OCI-LY7 (cell line): ENCODE measurements around the gene SPAG16. TPM values are rescaled to one million over a fixed set of nuclear protein-coding genes. Genes with fewer than 3 reads are reported as not detected.

Source experiments
- BruUV-seq: library from RNA; stranded (reverse); fragments of 400-500 nt; replicated peaks from 2 replicates; lab custom pipeline; 2021; lab: Mats Ljungman, UMichigan
- CTCF ChIA-PET: fragments of 300-600 bp; sonication (Branson Sonifier 250); formaldehyde crosslinking; loops from one replicate; lab custom pipeline; 2022; ENCODE audit warnings: antibody characterized with exemption; ENCODE audit not compliant: unreplicated experiment; lab: Charles Lee
- POLR2A ChIA-PET: fragments of 300-600 bp; sonication (Branson Sonifier 250); formaldehyde crosslinking; loops from one replicate; lab custom pipeline; 2022; ENCODE audit warnings: antibody characterized with exemption; lab: Charles Lee
- DNase-seq: peaks from one replicate; pipeline ENCODE4 v3.0.0-alpha.2; 2015; ENCODE audit warnings: low spot score
- H2AFZ ChIP-seq: fragments of 200-600 bp; sonication (generic), shearing (Covaris generic); 2 replicates; pipeline ENCODE4 v1.6.1; 2014; ENCODE audit warnings: mild to moderate bottlenecking, antibody characterized with exemption, low read length, moderate library complexity
- H3K27ac ChIP-seq: fragments of 200-600 bp; sonication (generic); 2 replicates; pipeline ENCODE4 v1.5.1; 2014; ENCODE audit warnings: mixed run types, low read depth, mild to moderate bottlenecking, moderate library complexity, low read length, inconsistent platforms; ENCODE audit not compliant: poor library complexity, severe bottlenecking
- H3K36me3 ChIP-seq: fragments of 200-600 bp; sonication (generic); 2 replicates; pipeline ENCODE4 v1.6.1; 2014; ENCODE audit warnings: mild to moderate bottlenecking, antibody characterized with exemption, low read length, moderate library complexity, mixed read lengths; ENCODE audit not compliant: insufficient read depth
- H3K4me1 ChIP-seq: fragments of 200-600 bp; sonication (generic); 2 replicates; pipeline ENCODE4 v1.5.1; 2014; ENCODE audit warnings: mild to moderate bottlenecking, low read length; ENCODE audit not compliant: insufficient read depth, poor library complexity, severe bottlenecking
- H3K4me2 ChIP-seq: fragments of 200-600 bp; sonication (generic); 2 replicates; pipeline ENCODE4 v1.6.1; 2014; ENCODE audit warnings: mild to moderate bottlenecking, low read length
- H3K4me3 ChIP-seq: fragments of 200-600 bp; sonication (generic); 2 replicates; pipeline ENCODE4 v1.5.1; 2014; ENCODE audit warnings: mild to moderate bottlenecking, low read depth, low read length; ENCODE audit not compliant: poor library complexity, severe bottlenecking
- H3K79me2 ChIP-seq: fragments of 200-600 bp; sonication (generic); 2 replicates; pipeline ENCODE4 v1.6.1; 2016; ENCODE audit warnings: low read depth, mild to moderate bottlenecking, low read length, moderate library complexity, mixed read lengths; ENCODE audit not compliant: insufficient read depth
- H3K9me2 ChIP-seq: fragments of 200-600 bp; sonication (generic); 2 replicates; pipeline ENCODE4 v1.6.1; 2016; ENCODE audit warnings: mild to moderate bottlenecking, low read length, mixed read lengths; ENCODE audit not compliant: insufficient read depth
- H3K9me3 ChIP-seq: fragments of 200-600 bp; sonication (generic); 2 replicates; pipeline ENCODE4 v1.6.1; 2014; ENCODE audit warnings: mild to moderate bottlenecking, mixed run types, low read length, mixed read lengths
- H4K20me1 ChIP-seq: fragments of 200-600 bp; sonication (generic); 2 replicates; pipeline ENCODE4 v1.6.1; 2014; ENCODE audit warnings: mild to moderate bottlenecking, antibody characterized with exemption, low read length, moderate library complexity, mixed read lengths; ENCODE audit not compliant: insufficient read depth
- CTCF ChIP-seq: fragments of 200-600 bp; sonication (generic); conservative IDR thresholded peaks from 2 replicates; pipeline ENCODE4 v1.5.1; 2014; ENCODE audit warnings: mild to moderate bottlenecking, antibody characterized with exemption, low read length, moderate library complexity, mixed read lengths
- EZH2phosphoT487 ChIP-seq: fragments of 200-600 bp; sonication (generic); IDR thresholded peaks from 2 replicates; pipeline ENCODE4 v1.6.1; 2018; ENCODE audit warnings: low read depth, borderline replicate concordance, mild to moderate bottlenecking, mixed run types, antibody characterized with exemption, low read length, moderate library complexity, mixed read lengths
- intact Hi-C: fragments of 100-400 bp; cut with micrococcal nuclease; formaldehyde crosslinking; loops from one replicate; pipeline ENCODE4 v1.10.0; 2022; ENCODE audit not compliant: unreplicated experiment
- total RNA-seq, 2 experiments: library from RNA; depleted of rRNA in 1 of 2; stranded (reverse); fragments of >200 nt in 1 of 2; shearing (Covaris generic) in 1 of 2; gene quantifications; 2 replicates each; pipeline ENCODE4 v1.2.3, GENCODE V29; 2014 to 2022

The SPAG16 gene
- total RNA-seq, 2 experiments from 2014 or later, result 22.1 to 24.2 TPM

GRCh38 chr2:214393796-214394195 is 1109.5 kb downstream of the SPAG16 start:
- H4K20me1 ChIP-seq, result no peaks in the 10 kb centered on the region
- ChIA-PET POLR2A (no interaction called here), CTCF (no interaction called here)
- no peaks in the 10 kb centered on the region for H3K79me2 ChIP-seq
- intact Hi-C loops, result no loop called here
- no peak overlapping the region for H3K27ac ChIP-seq
- no peaks in the 10 kb centered on the region for H3K9me3 ChIP-seq
- H3K4me1 ChIP-seq, result no peaks in the 10 kb centered on the region
- H2AFZ ChIP-seq, result no peak overlapping the region
- no peaks in the 10 kb centered on the region for H3K36me3 ChIP-seq
- H3K9me2 ChIP-seq, result no peaks in the 10 kb centered on the region
- no peak for DNase-seq
- no peak for TF ChIP-seq EZH2phosphoT487
- TF ChIP-seq CTCF, result no peak
- BruUV-seq, result no TSS peak
- no peak overlapping the region for H3K4me2 ChIP-seq
- H3K4me3 ChIP-seq, result no peak overlapping the region

- H3K4me2 ChIP-seq, result no peak overlapping the region
- H3K9me2 ChIP-seq, result no peaks in the 10 kb centered on the region
- no peaks in the 10 kb centered on the region for H3K9me3 ChIP-seq
- no peak overlapping the region for H3K27ac ChIP-seq
- no peaks in the 10 kb centered on the region for H4K20me1 ChIP-seq
- no peaks in the 10 kb centered on the region for H3K4me1 ChIP-seq
- intact Hi-C loops, result no loop called here
- no peak for TF ChIP-seq EZH2phosphoT487
- TF ChIP-seq CTCF, result no peak
- H3K79me2 ChIP-seq, result no peaks in the 10 kb centered on the region
- H3K4me3 ChIP-seq, result no peak overlapping the region
- no peak for DNase-seq
- POLR2A ChIA-PET, result no interaction called here
- H3K36me3 ChIP-seq, result no peaks in the 10 kb centered on the region
- no peak overlapping the region for H2AFZ ChIP-seq
- no TSS peak for BruUV-seq
- CTCF ChIA-PET, result no interaction called here
These were observed 1110.8 kb downstream of the SPAG16 start for GRCh38 chr2:214395040-214395439.

- TF ChIP-seq EZH2phosphoT487 (no peak), CTCF (no peak)
- BruUV-seq, result no TSS peak
- no peak overlapping the region for H3K27ac ChIP-seq
- H2AFZ ChIP-seq, result no peak overlapping the region
- H3K9me3 ChIP-seq, result no peaks in the 10 kb centered on the region
- no peaks in the 10 kb centered on the region for H3K4me1 ChIP-seq
- DNase-seq, result no peak
- H3K4me3 ChIP-seq, result no peak overlapping the region
- no peaks in the 10 kb centered on the region for H3K79me2 ChIP-seq
- ChIA-PET POLR2A (interaction anchor here (0.5 kb wide), 1 partner anchor 10 kb away, joined by 3 read pairs; no protein-coding TSS in a partner anchor), CTCF (no interaction called here)
- intact Hi-C loops, result no loop called here
- no peak overlapping the region for H3K4me2 ChIP-seq
- no peaks in the 10 kb centered on the region for H3K9me2 ChIP-seq
- H3K36me3 ChIP-seq, result no peaks in the 10 kb centered on the region
- no peaks in the 10 kb centered on the region for H4K20me1 ChIP-seq
These were observed 1117.3 kb downstream of the SPAG16 start for GRCh38 chr2:214401580-214401979.
